OCI-LY7 (cell line): ENCODE measurements around the gene SMC5.

ENCODE experiments used
- EZH2phosphoT487 ChIP-seq: fragments of 200-600 bp; sonication (generic); IDR thresholded peaks from 2 replicates; pipeline ENCODE4 v1.6.1; 2018; ENCODE audit warnings: low read depth, borderline replicate concordance, mild to moderate bottlenecking, mixed run types, antibody characterized with exemption, low read length, moderate library complexity, mixed read lengths
- TF ChIP-seq, protein P1 (sequence below): fragments of 200-600 bp; sonication (generic); conservative IDR thresholded peaks from 2 replicates; pipeline ENCODE4 v1.5.1; 2014; ENCODE audit warnings: mild to moderate bottlenecking, antibody characterized with exemption, low read length, moderate library complexity, mixed read lengths

DNA sequence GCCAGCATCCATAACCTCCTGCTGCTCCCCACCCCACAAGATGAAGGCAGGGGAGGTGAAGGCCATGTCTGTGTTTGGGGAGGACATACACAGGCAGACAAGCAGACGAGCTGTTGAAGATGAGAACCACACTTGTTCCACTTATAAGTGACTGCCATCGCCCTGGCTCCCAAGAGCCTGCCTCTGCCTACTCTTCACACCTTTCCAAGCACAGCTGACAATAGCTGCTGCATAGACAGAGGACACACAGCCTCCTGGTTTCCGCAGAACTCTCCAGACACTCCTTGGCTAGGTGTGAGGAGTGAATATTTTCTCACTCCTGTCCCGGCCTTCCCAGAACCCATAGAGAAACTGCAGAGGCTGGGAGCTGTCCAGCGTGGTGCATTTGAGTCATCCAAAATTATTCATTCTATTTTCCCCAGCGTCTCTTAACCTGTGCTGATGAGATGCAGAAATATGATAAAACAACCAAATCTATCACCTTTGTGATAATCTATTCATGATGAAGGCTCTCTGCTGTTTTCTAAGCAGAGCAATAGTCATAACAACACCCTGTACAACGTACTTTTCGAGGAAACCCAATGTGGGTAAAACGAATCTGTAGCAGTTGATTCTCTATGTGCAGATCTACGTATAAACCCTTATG, 131.0 kb downstream of the SMC5 start:
- TF ChIP-seq, protein P1, sequence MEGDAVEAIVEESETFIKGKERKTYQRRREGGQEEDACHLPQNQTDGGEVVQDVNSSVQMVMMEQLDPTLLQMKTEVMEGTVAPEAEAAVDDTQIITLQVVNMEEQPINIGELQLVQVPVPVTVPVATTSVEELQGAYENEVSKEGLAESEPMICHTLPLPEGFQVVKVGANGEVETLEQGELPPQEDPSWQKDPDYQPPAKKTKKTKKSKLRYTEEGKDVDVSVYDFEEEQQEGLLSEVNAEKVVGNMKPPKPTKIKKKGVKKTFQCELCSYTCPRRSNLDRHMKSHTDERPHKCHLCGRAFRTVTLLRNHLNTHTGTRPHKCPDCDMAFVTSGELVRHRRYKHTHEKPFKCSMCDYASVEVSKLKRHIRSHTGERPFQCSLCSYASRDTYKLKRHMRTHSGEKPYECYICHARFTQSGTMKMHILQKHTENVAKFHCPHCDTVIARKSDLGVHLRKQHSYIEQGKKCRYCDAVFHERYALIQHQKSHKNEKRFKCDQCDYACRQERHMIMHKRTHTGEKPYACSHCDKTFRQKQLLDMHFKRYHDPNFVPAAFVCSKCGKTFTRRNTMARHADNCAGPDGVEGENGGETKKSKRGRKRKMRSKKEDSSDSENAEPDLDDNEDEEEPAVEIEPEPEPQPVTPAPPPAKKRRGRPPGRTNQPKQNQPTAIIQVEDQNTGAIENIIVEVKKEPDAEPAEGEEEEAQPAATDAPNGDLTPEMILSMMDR, result no peak
- TF ChIP-seq EZH2phosphoT487, result no peak
